Activated T-helper 1 cell treated with anti-CD3 and anti-CD28 coated beads, Interleukin-2, amount 50 U/mL, for 16 hours (primary cell): ENCODE data around the gene BAZ2B.
"Not testable (repeated sequence)": the region's sequence is repeated elsewhere in the genome, so short reads cannot be mapped to it uniquely, and the experiment has no call there.

Experiments
- DNase-seq, 2 donors: peaks; one replicate each; pipeline ENCODE4 v3.0.0-alpha.2; 2020; ENCODE audit warnings: low read depth in 1 of 2, low spot score in 1 of 2

The BAZ2B gene

DNA sequence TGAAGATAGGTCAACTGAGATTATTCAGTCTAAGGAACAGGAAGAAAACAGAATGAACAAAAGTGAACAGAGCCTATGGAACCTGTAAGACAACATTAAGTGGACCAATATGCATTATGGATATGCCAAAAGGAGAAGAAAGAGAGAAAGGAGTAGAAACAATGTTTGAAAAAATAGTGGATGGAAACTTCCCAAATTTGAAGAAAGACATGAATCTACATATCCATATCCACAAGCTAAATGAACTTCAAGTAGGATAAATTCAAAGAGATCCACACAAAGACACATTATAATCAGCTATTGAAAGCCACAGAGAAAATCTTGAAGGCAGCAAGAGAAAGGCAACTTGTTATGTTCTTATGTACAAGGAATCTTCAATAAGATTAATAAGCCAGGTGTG, 74.2 kb downstream of the BAZ2B start:
- no peak for DNase-seq

GRCh38 chr2:159539701-159540100, 76.6 kb downstream of the BAZ2B start:
- DNase-seq: no peak

- DNase-seq: no peak
These were observed 77.5 kb downstream of the BAZ2B start for GRCh38 chr2:159538801-159539200.

GRCh38 chr2:159535261-159535660, 81.1 kb downstream of the BAZ2B start:
- DNase-seq: not testable (repeated sequence)

- DNase-seq: no peak
These were observed 84.9 kb downstream of the BAZ2B start for GRCh38 chr2:159531475-159531874.

GRCh38 chr2:159526433-159526832, 89.9 kb downstream of the BAZ2B start:
- DNase-seq: no peak

- no peak for DNase-seq
These were observed 91.3 kb downstream of the BAZ2B start for GRCh38 chr2:159525012-159525411.

DNA sequence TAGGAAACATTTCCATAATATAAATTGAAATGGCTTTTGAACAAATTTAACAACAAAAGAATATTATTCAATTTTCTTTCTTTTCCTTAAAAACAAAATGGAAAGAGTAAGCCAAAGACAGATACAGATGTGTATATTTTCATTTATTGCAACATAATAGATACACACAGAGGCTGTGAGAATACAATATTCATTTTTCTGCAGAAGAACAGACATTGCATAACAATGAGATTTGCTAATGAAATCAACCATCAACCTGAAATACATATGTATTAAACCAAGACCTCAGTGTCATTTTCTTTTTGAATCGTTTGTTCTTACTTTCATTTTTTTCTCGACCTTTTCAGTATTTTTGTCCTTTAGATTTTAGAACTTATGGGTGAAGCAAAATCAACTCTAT, 95.1 kb downstream of the BAZ2B start:
- no peak for DNase-seq

GRCh38 chr2:159518321-159519005, 97.9 kb downstream of the BAZ2B start:
- no peak for DNase-seq

DNA sequence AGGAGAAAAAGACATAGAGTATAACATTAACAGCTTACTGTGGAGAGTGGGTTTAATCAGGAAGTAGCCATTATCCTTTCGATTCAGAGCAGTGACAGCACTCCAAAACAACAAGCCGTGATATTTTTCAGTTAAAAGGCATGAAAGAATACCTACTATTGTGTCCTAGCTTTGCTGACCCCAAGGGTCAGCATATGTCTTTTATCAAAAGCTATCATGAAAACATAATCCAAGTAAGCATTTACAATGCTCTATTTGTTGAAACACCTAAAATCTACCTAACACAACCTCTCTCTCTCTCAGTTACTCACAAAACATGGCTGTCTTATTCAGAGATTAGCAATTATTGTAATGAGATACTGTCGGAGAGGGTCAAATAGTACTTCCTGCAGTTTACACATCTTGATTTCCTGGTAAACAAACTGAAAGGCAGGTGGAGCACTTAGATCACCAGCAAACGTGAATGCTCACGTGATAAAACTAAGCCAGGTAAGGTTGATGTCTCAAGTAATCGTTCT, 100.0 kb downstream of the BAZ2B start:
- no peak for DNase-seq

- DNase-seq: no peak
These were observed 100.9 kb downstream of the BAZ2B start for GRCh38 chr2:159515441-159515840.

- DNase-seq: no peak
These were observed 102.6 kb downstream of the BAZ2B start for GRCh38 chr2:159513745-159514144.

- DNase-seq: no peak
These were observed 108.2 kb downstream of the BAZ2B start for GRCh38 chr2:159508140-159508539.

DNA sequence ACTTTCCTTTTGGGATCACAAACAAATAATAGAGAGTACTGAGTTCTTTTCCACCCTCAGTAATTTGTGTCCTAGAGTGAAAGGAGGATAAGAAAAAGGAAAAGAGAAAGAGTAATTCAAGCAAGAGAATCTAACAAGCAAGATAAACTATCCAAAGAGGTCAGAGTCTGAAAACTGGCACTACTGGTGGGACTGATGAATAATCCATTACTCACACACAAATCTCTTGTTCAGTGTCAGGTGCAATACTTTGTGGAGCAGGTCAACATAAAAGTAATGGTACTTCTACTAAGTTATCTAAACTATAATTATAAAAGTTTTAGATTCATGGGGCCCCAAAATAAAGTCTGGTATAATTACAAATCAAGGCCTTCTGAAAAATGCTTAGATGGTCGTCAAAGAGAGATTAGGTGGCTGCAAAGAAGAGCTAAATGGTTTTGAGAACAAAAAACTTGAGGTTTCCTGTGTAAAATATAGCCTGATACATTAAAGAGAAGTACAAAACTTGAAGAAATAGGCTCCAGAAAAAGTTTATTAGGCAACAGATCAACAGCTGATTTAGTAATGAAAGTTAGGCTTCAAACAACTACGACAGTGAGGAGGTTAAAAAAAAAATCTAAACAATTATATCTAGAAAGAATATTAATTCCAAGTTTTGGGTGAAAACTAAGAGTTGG, 109.4 kb downstream of the BAZ2B start:
- no peak for DNase-seq

GRCh38 chr2:159506202-159506601, 110.1 kb downstream of the BAZ2B start:
- no peak for DNase-seq

DNA sequence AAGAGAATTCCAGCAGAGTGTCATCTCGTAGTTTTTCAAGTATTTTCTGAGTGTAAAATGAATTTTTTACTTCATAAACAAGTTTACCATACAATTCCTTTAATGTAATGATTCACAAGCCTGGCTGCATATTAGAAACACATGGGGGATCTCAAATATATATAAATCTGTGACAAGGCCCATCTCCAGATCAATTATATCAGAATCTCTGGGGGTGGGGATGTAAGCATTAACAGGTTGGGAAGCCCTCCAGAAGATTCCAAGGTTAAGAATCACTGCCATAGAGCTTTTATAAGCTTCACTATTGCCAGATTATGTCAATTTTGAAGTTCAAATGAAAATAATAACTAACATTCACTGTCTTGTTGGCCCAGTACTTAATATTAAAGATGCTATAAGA, 111.2 kb downstream of the BAZ2B start:
- no peak for DNase-seq

DNA sequence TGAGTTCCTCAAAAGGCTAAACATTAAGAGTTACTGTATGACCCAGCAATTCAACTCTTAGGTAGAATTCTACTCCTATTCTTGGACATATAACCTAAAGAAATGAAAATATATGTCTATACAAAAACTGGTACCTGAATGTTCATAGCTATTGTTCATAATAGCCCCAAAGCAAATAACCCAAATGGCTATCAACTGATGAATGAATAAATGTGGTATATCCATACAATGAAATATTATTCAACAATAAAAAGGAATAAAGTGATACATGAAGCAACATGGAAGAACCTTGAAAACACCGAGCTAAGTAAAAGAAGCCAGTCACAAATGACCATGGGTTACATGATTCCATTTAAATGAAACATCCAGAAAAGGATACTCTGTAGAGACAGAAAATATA, 114.6 kb downstream of the BAZ2B start:
- DNase-seq: no peak

GRCh38 chr2:159497847-159498246, 118.5 kb downstream of the BAZ2B start:
- DNase-seq: no peak

DNA sequence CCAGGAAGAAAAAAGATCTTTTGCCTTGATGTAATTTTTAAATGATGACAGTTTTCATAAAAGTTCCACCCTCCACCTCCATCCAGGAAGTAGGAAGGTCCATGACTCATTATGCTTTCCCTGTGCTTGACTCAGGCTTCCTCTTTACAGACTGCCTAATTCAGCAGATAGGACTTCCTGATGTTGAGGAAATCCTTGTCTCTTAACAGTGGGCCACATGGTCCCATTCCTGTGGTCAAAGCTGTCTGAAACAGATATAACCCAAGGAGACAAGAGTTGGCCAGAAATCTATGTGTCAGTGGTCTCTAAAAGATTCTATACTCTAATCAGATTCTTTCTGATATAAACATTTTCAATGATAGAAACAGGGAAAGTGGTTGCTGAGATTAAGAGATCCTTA, 119.1 kb downstream of the BAZ2B start:
- no peak for DNase-seq

GRCh38 chr2:159489476-159489875, 126.9 kb downstream of the BAZ2B start:
- DNase-seq: no peak

GRCh38 chr2:159484532-159484931, 131.8 kb downstream of the BAZ2B start:
- DNase-seq: no peak

DNA sequence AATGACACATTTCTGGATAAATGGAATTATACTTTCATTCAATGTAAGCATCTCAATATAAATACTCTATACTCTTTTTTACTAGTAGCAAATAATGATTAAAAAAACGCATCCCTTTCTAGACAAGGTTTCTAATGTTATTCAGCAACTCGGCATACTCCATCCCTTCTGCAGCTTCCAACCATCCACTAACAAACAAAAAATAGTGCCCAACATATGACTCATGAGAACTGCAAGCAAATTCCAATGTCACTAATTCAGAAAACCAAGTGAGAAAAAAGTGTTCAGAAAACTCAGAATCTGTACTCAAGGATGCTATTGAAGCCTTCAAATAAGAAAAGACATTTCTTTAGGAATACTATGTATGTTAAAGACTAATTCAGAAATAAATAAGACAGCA, 140.0 kb downstream of the BAZ2B start:
- DNase-seq: no peak

- DNase-seq: no peak
These were observed 140.6 kb downstream of the BAZ2B start for GRCh38 chr2:159475793-159476192.
